ENCODE measurements around the gene ARMC7.
"Not testable (repeated sequence)": the region's sequence is repeated elsewhere in the genome, so short reads cannot be mapped to it uniquely, and the experiment has no call there.

GRCh38 chr17:75071478-75072271 lies 38.1 kb upstream of the ARMC7 start:
- not testable (repeated sequence) for TF ChIP-seq POLR2A, POLR2AphosphoS5, CTCF (IDR thresholded peaks at IDR 0.05)
